GM21381 (cell line): ENCODE measurements around the gene TCIRG1.

Experiments used
- ATAC-seq: cut with Tn5 transposase; IDR thresholded peaks from one replicate; pipeline ENCODE4 v1.9.1; 2021; ENCODE audit warnings: mild to moderate bottlenecking, moderate library complexity; ENCODE audit not compliant: unreplicated experiment

The TCIRG1 gene

DNA sequence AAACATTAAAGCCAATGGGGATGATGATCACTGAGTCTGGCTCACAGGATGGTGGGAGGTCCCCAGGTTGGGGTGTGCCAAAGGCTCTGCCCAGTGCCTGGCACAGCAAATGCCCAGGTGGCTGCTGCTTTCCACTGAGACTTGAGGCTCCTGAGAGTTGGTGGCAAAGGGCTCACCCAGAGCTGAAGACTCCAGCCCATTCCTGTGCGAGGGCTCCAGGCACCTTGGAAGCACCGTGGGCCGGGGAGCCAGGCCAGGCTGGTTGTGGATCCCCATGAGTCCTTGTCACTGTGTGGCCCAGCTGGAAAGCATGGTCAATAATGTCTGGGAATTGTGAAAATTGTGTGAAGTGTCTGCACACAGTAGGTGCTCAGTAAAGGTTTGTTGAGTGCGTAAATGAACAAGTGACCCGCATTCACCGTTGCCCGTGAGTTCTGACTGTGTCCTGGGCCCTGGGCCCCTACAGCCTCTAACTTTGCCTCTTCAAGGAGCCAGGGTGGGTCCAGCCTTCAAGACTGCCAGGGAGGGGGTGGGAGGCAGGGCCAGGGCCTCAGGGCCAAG is 32.1 kb upstream of the TCIRG1 start:
- ATAC-seq, result no peak

DNA sequence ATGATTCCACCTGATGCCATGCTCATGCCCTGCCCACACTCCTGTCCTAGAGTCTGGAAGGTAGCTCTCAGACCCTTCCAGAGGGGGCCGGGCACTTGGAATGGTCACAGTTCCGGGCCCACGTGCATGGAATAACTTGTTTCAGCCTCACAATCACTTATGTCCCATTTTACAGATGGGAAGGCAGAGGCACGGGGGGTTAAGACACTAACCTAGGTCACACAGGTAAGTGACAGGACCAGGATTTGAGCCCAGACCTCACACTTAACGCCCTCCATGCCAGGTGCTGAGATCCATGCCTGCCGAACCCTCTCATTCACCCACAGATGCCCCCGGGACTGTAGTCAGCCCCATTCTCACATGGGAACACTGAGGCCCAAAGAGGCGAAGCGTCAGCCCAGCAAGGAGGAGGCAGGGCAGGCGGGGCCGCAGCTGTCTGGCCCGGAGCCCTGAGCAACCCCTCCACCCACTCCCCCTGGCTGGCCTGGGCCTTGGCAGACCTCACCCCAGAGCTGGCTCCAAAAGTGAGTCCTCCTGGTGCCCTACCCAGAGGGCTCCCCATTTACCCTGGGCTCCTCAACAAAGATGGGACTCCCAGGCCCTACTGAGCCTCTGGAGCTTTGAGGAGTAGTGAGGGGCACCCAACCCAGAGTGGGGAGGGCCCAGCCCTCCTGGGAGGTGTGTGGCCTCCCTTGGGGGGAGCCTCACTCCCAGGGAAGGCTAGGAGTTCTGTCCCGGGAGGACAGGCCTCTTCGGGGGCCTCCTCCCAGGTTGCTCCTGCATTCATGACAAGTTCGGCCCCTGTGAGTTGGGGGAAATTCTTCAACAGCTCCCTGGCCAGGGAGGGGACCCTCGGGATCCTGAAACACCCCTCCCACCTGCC is 31.1 kb upstream of the TCIRG1 start:
- no peak for ATAC-seq

DNA sequence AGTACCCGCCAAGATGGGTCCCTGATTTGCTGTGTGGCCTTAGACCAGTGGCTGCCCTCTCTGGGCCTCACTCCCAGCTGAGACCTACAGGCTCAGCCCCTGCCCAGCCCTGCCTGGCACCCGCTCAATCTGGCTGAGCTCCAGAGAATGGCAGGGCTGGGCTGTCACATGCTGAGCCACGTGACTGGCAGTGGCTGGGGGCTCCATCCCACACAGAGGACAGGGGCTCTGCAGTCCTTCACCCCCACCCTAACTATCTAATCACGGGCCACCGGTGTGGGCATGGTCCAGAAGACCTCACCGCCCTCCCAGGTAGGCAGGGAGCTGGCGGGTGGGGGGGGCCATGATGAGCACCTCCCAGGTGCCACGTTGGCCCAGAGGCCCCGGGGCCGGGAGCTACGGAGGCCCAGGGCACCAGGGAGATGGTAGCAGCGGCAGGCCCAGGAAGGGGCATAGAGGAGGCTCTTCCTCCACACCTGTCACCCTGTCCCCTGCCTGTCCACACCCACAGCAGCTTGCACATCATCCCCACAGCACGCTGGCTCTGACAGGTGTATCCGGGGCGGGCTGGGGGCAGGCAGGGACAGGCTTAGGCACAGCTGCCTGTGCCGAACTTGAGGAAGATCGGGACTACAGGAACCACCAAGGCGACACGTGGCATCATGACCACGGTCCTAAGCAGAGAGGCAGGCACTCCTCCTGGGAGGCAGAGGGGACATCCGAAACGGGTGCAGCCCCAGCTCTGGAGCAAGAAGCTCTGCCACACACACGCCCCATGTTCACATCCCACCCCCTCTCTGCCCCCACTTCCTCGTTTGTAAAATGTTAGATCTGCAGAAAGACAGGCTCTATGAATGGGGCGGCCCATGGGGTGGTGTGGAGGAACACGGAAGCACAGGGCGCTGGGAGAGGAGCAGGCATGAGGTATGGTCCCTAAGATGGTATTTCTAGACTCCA is 30.2 kb upstream of the TCIRG1 start:
- ATAC-seq, result no peak

DNA sequence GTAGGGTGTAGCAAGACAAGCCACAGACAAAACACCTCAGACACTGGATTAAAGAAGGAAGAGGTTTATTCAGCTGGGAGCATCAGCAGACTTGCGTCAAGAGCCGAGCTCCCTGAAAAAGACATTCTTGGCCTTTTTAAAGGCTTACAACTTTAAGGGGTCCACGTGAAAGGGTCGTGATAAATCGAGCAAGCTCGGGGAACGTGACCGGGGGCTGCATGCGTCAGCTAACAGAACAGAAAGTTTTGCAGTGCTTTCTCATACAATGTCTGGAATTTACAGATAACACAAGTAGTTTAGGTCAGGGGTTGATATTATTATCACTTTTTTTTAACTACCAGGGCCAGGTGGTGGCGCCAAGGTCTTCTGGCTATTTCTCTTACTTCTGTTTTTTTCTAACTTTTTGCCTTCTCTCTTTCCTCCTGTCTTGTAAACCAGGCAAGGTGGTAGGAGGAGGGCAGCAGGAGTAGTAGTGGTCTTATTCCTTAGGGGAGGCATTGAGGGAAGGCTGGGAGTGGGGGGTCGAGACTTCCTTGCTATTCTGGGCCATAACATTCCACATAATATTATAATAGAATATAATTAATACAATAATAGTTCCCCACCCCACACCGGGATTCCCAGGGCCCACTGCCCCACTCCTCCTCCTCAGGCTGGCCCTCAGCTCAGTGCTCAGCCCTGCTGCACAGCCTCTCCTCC is 29.3 kb upstream of the TCIRG1 start:
- no peak for ATAC-seq

DNA sequence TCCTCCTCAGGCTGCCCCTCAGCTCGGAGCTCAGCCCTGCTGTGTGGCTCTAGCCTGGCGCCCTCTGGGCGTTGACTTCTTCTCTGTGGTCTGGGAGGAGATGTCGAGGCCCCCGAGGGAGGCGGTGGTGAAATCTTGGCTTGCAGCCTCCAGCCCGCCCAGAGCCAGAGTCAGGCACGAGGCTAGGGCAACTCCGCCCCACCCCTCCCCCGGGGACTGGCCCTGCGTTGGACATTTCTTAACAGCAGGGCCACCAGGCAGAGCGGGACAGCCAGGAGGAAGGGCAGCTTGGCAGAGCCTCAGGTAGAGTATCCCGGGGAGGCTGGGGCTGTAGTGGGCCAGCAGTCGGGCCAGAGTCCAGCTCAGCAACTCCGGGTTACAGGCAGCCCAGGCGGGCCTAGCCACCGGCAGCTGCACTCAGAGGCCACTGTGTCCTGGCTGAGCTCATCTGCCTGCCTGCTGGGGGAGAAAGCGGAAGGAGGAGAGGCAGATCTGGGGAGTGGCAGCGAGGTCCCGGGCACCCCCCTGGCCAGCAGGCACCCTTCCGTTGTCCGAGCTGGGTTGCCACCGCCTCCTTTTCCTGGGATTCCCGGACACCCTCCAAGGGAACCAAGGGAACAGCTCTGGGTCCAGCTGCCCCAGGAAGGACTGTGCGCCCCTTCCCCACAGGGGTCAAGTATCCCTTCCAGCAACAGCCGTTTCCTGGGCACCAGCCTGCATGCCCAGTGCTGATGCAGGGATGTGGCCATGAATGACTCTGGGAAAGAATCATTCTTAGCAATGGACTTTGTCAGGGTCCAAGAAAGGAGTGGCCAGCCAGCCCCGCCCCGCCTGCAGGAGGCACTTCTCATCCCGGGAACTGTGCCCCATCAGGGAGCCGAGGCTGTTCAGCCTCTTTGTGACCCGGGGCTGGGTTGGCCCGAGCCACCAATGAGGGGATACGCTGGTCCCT is 28.5 kb upstream of the TCIRG1 start, which contains the start of gene ALDH3B1:
ALDH3B1 (plus strand) TSS at position 238 of the 952 bp plus-strand sequence. CDS start 4,971 bp downstream, outside the sequence.
- ATAC-seq, result no peak

DNA sequence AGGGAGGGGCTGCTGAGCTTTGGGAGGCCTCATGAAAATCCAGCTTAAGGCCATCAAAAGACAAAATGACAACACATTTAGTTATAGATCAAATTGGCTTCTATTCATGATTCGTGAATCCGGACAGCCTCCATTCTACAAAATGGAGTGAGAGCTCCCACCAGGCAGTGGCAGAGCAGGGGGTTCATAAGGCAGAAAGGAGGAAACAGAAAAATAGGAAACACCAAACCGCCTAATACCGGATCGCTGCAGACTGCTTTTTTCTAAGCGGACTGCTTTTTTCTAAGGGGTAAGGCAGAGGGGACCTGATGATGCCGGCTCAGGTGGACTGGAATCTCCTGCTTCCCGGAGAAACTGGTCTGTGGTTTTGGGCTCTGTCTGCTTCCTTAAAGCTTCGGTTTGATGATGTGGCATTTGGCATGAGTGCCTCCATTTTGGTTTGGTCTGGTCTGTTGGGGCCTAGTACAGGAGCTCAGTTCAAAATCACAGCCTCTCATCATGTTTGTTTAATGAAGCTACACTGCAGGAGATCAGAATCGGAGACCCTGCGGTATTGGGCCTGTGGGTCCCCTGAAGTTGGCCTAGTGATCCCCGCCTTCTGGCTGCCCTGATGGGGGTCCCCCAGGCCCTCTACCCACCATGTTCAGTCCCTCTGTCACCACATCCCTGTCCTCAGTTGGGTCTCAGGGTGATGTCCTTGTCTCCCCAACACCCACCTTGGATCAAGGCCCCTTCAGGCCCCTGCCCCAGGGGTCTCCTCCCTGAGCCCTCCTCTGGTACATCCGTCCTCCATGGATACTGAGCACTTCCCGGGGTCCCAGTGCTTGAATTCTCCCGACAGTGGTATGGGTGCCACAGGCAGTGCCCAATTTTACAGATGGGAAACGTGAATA is 27.5 kb upstream of the TCIRG1 start:
- no peak for ATAC-seq

DNA sequence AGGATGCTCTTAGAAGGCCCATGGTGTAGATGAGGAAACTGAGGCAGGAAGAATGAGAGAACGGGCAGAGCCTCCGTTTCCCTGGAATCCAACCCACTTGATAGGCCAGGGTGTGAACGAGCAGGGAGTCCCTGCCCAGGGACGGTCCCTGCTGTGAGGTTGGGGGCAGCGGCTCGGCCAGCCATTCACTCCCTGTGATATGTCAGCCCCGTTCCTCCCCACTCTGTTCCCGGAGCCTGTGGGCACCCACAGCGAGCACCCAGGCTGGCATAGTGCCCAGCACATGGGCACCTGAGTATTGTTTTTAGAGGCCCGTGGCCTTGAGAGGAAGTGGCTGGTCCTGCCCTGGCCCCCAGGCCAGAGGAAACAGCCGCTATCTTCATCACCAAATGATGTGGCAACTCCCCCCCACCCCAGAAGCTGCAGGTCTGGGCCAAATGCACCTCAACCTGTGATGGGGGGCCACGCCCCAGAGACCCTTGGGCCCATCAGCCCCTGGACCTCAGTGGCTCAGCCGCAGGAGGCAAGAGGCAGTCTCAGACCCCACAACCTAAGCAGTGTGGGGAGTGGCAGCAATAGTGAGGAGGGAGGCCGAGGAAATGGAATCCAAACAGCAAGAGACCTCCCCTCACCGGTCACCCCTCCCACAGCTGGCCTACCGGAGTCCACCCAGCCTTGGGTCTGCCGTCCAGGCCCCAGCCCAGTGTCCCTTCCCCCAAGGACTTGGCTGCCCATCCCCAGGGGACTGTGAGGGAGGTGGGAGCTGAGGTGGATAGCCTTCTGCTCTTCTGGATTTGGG is 26.6 kb upstream of the TCIRG1 start:
- no peak for ATAC-seq

DNA sequence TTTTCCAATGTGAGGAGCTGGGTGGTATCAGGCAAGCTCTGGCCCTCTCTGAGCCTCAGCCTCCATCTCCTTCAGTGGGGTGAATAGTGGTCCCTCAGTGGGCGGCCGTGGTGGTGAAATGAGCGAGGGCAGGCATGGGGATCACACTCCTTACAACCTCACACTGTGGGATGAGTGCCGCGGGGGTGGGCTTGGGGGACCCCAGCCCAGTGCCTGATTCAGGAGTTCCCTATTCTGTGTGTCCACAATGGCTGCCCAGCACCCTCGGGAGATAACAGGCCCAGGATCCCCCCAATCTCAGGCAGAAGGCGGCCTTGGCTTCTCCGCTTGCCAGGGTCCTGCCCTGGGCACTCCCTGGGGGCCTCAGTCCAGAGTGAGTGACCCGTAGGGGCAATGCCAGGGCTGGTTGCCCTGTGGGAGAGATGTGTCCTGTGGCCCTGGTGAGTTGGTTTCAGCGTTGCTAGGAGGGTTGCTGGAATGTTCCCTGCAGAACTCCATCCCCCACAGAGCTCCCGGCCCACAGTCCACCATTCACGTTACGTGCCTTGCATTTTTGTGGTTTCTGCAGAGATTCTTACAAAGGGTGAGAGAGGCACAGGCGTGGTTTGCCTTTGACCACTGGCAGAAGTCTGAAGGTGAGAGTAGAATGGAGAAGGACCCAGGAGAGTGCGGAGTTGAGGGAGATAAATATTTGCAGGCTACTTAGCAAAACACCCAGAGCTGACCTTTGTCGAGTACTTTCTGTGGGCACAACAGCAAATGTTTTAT is 25.8 kb upstream of the TCIRG1 start:
- no peak for ATAC-seq

DNA sequence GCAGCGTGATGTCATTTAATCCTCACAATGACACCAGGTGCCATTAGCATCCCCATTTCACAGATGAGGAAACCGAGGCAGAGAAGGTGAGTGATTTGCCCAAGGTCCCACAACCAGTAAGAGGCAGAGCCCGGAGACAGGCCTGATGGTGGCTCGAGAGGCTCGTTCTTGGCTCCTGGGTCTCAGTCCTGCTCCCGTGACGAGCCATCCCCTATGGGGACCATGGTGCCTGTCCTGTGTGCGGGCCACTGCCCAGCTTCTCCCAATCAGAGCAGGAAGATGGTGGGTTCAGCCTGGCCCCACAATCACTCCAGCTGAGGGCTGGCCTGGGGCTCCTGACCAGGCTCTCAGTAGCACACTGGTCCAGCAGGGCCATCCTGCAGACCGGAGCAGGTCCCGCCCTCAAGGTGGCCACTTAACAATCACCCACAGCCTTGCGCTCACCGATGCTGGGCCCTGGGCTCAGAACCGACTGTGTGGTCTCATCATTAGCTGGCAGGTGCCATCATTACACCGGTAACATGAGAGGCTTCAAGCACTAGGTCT is 25.1 kb upstream of the TCIRG1 start:
- no peak for ATAC-seq

DNA sequence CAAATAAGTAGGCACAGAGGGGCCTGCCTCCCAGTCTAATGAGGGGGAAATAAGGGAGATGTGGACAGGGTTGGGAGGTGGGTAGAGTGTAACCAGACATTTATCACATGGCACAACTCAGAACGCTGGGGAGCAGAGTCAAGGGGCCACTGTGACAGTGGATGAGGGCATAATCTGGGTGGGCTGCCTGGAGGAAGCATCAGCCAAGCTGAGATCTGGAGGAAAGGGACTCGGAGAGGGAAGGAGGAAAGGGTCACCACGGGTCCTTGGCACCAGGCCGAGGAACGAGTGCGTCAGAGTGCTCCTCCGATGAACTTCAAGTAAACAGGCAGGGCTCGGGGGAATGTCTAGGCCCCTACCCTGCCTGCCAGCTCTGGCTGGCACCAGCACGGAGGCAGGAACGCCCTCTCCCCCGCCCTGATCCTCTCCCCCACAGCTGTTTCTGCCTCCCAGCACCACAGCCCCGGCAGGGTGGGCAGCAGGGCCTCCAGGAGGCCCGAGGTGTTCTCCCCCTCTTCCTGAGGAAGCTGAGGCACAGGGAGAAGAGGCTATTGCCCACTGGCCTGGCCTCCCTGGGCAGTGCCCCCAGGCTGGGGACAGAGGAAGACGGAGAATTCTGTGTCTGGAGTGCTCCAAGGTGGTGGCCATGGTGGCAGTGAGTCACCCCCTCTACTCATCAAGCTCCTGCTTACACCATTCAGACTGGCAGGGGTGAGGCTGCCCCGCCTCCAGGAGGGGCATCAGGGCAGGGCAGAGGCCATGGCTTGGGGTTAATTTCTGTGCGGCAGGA is 24.5 kb upstream of the TCIRG1 start:
- ATAC-seq, result no peak

DNA sequence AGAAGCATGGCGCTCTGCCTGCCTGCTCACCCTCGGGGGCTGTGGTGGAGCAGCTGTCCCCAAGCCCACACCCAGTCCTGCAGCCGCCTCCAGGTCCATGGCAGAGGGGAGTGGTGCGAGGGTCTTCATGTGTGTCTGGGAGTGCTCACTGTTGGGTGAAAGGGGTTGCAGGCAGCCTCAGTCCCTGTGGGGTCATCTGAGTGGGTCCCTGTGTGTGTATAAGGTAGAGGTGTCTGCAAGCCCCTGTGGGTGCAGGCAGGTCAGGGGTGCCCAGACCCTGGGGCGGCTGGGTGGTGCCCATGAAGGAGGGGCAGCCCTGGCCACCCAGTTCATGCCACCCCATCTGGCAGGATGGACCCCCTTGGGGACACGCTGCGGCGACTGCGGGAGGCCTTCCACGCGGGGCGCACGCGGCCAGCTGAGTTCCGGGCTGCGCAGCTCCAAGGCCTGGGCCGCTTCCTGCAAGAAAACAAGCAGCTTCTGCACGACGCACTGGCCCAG is 23.8 kb upstream of the TCIRG1 start:
- no peak for ATAC-seq

DNA sequence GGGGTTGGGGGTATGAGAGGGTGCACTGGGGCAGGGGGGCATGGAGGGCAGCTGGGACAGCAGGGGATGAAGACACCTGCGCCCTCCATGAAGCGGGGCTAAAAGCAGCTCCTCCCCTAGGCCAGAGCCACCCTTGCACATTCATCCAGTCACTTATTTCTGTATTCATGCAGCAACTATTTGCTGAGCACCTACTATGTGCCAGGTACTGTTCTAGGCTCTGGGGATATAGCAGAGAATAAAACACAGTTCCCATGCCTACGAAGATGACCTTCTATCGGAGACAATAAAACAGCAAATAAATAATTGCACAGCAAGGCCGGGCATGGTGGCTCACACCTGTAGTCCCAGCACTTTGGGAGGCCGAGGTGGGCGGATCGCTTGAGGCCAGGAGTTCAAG is 23.4 kb upstream of the TCIRG1 start:
- no peak for ATAC-seq

DNA sequence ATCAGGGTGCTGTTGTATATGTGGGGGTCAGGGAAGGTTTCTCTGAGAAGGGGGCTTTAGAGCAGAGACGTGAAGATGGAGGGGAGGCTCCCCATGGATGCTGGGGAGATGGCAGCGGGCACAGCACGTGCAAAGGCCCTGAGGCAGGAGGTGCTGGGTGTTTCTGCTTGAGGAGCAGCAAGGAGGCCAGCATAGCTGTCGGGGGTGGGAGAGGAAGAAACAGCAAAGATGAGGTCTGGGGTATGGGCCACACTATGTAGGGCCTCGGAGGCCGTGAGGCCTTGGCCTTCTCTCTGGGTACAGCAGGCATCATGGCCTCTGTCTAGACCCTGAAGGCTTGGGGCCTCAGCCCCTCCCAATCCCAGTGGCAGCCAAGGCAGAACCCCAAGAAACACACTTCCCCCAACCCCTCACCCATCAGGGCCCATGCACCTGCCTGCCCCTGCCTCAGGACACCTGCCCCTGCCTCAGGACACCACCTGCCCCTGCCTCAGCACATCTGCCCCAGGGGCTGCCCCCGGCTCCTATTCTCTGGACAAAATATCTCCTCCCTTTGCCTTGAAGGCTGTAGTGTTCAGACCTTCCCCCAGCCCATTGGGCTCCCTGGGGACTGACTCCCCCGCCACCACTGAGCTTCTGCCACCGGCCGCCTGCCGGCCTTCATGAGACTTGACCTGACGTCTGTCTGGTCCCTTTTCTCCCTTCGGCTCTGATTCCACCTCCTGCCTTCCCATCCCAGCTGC is 22.5 kb upstream of the TCIRG1 start:
- no peak for ATAC-seq

DNA sequence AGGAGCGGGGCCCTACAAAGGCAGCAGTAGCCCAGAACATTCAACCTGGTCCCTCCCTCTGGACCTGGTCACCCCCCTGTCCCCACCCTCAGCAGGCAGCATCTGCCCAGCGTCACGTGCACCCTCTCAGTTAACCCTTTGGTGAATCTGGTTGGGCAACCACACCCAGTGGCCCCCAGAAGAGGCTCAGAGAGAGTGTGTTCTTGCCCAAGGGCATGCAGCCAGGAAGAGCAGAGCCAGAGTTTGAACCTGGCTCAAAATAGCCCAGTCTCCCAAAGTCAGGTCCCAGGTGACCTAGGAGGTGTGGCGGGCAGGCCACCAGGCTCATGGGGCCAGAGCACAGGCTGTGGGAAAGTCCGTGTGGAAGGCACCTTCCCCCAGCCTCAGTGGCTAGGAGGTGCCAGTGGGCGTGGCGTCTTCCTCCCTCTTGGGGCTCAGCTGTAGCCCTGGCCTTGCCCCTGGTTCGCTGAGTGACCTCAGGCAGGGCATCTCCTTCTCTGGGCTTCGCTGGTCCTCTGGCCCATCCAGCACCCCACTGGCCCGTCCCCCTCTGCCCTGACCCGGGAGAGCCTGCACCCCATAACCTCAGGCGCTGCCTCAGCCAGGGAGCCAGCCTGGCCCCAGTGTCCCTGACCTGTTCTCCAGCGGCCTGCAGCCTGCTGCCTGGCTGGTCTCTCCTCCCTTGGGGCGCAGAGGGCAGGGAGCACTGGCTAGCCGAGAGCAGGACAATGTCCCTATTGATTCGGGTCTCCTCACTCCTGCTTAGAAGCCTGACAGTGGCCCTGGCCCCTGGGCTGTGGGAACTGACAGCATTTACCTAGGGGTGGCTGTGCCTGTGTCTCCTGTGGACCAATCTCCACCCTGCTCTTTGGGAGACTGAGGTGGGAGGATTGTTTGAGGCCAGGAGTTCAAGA is 21.7 kb upstream of the TCIRG1 start:
- ATAC-seq, result no peak
